ENCODE data around the gene OR5AS1.
"Not testable (repeated sequence)": the region's sequence is repeated elsewhere in the genome, so short reads cannot be mapped to it uniquely, and the experiment has no call there.

OR5AS1 gene

GRCh38 chr11:56027354-56027753 is at the start of gene OR5AS1:
TSS of gene OR5AS1 (plus strand) at chr11:56027654. CDS start at chr11:56030419, 2,765 bp downstream.
- DNase-seq (ENCODE audit: low read depth), result no peak
- no peak within 1 kb of the TSS for H3K4me3 ChIP-seq (ENCODE audit: low read depth, low read length)
- TF ChIP-seq, protein P1, sequence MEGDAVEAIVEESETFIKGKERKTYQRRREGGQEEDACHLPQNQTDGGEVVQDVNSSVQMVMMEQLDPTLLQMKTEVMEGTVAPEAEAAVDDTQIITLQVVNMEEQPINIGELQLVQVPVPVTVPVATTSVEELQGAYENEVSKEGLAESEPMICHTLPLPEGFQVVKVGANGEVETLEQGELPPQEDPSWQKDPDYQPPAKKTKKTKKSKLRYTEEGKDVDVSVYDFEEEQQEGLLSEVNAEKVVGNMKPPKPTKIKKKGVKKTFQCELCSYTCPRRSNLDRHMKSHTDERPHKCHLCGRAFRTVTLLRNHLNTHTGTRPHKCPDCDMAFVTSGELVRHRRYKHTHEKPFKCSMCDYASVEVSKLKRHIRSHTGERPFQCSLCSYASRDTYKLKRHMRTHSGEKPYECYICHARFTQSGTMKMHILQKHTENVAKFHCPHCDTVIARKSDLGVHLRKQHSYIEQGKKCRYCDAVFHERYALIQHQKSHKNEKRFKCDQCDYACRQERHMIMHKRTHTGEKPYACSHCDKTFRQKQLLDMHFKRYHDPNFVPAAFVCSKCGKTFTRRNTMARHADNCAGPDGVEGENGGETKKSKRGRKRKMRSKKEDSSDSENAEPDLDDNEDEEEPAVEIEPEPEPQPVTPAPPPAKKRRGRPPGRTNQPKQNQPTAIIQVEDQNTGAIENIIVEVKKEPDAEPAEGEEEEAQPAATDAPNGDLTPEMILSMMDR (IDR thresholded peaks at IDR 0.05; ENCODE audit: insufficient read depth, low read depth, low read length, missing control alignments), result no peak

- DNase-seq (ENCODE audit: low read depth), result no peak
- no peak within 1 kb of the TSS for H3K4me3 ChIP-seq (ENCODE audit: low read depth, low read length)
- TF ChIP-seq, protein P1 (IDR thresholded peaks at IDR 0.05; ENCODE audit: insufficient read depth, low read depth, low read length, missing control alignments), result no peak
These were observed 32.9 kb upstream of the OR5AS1 start, which contains the start of gene OR5F1 for GRCh38 chr11:55994525-55994924. TSS of gene OR5F1 (minus strand) at chr11:55994625. CDS start at chr11:55994625, 0 bp downstream.

DNA sequence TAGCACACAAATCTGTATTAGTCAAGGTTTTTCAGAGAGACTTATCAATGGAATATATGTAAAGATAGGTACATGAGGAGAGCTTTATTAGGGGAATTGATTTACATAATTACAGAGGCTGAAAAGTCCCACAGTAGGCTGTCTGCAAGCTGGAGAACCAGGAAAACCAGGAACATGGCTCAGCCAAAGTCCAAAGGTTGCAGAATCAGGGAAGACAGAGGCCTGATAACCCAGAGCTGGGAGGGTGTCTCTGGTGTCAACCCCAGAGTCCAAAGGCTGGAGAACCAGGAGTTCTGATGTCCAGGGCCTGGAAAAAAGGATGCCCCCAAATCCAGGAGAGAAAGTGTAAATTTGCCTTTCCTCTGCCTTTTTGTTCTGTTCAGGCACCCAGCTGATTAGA is 16.7 kb upstream of the OR5AS1 start:
- no peak for DNase-seq (ENCODE audit: low read depth)
- H3K4me3 ChIP-seq (ENCODE audit: low read depth, low read length), result no peak overlapping the region
- TF ChIP-seq, protein P1 (IDR thresholded peaks at IDR 0.05; ENCODE audit: insufficient read depth, low read depth, low read length, missing control alignments), result no peak

DNA sequence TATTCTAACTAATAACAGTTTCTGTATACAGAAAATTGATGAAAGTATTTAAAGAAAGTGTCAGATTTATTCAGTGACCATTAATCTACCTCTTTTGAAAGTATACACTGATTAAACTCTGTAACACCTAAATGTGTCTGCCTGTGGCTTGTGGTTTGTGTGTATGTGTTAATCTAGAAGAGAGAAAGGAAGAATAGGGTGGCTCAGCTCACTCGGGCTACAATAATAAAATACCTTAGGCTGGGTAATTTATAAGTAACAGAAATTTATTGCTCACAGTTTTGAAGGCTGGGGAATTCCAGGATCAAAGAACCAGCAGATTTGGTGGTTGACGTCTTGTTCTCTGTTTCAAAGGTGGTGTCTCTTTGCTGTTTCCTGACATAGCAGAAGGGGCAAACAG is 13.6 kb upstream of the OR5AS1 start:
- TF ChIP-seq, protein P1 (IDR thresholded peaks at IDR 0.05; ENCODE audit: insufficient read depth, low read depth, low read length, missing control alignments), result no peak
- H3K4me3 ChIP-seq (ENCODE audit: low read depth, low read length), result no peak overlapping the region
- peak; percentile 24 for DNase-seq (ENCODE audit: low read depth)

- no peak for DNase-seq (ENCODE audit: low read depth)
- H3K4me3 ChIP-seq (ENCODE audit: low read depth, low read length), result no peak overlapping the region
- TF ChIP-seq, protein P1 (IDR thresholded peaks at IDR 0.05; ENCODE audit: insufficient read depth, low read depth, low read length, missing control alignments), result no peak
These were observed 18.1 kb downstream of the OR5AS1 start for GRCh38 chr11:56045538-56045937.

- no peak overlapping the region for H3K4me3 ChIP-seq (ENCODE audit: low read depth, low read length)
- TF ChIP-seq, protein P1 (IDR thresholded peaks at IDR 0.05; ENCODE audit: insufficient read depth, low read depth, low read length, missing control alignments), result no peak
- no peak for DNase-seq (ENCODE audit: low read depth)
These were observed 21.0 kb downstream of the OR5AS1 start for GRCh38 chr11:56048480-56048879.

- TF ChIP-seq, protein P1 (IDR thresholded peaks at IDR 0.05; ENCODE audit: insufficient read depth, low read depth, low read length, missing control alignments), result no peak
- DNase-seq (ENCODE audit: low read depth), result no peak
- H3K4me3 ChIP-seq (ENCODE audit: low read depth, low read length), result no peak overlapping the region
These were observed 22.0 kb downstream of the OR5AS1 start for GRCh38 chr11:56049487-56049886.

GRCh38 chr11:56056366-56056765 is 28.9 kb downstream of the OR5AS1 start:
- H3K4me3 ChIP-seq (ENCODE audit: low read depth, low read length); DNase-seq (ENCODE audit: low read depth): not testable (repeated sequence)

GRCh38 chr11:56057661-56058237 is 30.3 kb downstream of the OR5AS1 start:
- DNase-seq (ENCODE audit: low read depth); H3K4me3 ChIP-seq (ENCODE audit: low read depth, low read length): not testable (repeated sequence)

- DNase-seq (ENCODE audit: low read depth); H3K4me3 ChIP-seq (ENCODE audit: low read depth, low read length): not testable (repeated sequence)
These were observed 30.9 kb downstream of the OR5AS1 start for GRCh38 chr11:56058260-56058780.
